Left colon (tissue), 2 donors: Measurements from ENCODE around the gene BEGAIN. TPM values are rescaled to one million over a fixed set of nuclear protein-coding genes. Genes with fewer than 3 reads are reported as not detected.

ENCODE experiments used
- ATAC-seq: fragments of 200-7000 bp; cut with Tn5 transposase; one replicate; pipeline ENCODE4 v1.9.1; 2020; ENCODE audit warnings: mild to moderate bottlenecking, moderate library complexity
- DNase-seq, 2 donors: peaks; one replicate each; pipeline ENCODE4 v3.0.0-alpha.2; 2020
- intact Hi-C, 2 donors: fragments of 100-400 bp; cut with DNase I in 1 of 2; cut with micrococcal nuclease in 1 of 2; formaldehyde crosslinking; loops; one replicate each; pipeline versions ENCODE4 v1.11.2 to v1.14.0; 2022; cut with DNase I, micrococcal nuclease
- total RNA-seq, 2 donors: library from RNA; stranded (reverse); fragmentation: NEBNext Ultra II Directional; extraction: Animal tissue kit (Norgen Biotek cat#: 25700); gene quantifications; one replicate each; pipeline ENCODE4 v1.2.1, GENCODE V29; 2021
- donor health status: DM: no; HTN: no; CAD: no.
- donor health status: DM: yes; HTN: yes; CAD: no.

The BEGAIN gene
- total RNA-seq, 2 donors from 2014 or later = 1.4 to 2.0 TPM

DNA sequence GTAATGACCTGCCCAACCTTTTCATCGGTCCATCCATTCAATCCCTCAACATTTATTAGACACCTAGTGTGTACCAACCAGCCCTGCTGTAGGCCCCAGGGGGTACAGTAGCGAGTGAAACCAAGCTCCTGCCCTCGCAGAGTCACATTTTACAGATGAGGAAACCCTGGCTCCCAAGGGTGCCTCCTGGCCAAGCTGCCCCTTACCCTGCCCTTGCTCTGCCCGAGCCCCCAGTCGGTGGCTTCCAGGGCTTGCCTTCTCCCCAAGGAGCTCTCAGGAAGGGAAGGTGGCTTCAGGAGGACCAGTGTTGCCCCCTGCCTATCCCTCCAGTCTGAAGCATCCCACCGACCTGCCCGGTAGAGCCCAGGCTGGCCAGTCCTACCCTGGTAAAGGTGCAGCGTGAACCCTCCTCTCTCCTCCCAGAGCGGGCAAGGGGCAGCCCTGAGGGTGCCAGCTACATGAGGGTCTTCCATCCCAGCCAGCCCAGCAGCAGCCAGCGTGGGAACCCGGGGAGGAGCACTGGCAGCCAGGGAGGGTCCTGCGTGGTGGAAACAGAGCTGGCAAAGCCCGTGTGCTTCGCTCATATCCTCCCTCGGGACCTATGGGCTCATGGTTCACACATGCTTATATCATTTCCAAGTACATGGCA, 670 bp upstream of the BEGAIN start:
- intact Hi-C loops = no loop called here
- DNase-seq (peak; percentile 3 to 16), ATAC-seq (no peak)

DNA sequence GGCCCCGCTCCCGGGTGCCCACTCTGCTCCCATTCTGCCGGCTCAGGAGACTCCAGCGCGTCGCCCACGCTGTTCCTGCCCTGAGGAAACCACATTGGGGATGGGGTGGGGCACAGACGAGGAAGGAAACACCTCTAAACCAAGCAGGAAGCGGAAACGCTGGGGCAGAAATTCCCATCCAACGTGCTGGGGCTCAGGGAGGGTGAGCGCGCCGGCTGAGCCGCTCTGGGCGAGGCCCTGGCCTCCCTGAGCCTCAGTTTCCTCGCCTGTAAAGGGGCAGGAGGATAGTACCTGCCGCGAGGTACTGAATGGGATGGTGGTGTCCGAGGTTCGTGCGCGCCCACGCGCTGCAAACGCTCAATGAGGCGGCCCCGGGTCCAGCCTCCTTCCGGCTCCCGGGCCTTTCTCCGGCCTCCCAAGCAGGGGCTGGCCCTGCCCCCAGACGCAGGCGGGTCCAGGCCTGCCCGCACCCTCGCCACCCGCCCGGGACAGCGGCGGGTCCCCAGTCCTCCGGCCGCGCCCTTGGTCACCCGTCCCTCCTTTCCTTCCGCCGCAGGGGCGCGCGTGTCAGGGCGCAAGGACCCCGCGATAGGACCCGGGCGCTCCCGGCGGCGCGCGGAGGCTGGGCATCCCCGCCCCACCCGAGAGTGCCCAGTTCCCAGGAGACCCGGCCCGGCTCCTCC, 673 bp downstream of the BEGAIN start:
- intact Hi-C loops = no loop called here
- ATAC-seq (peak; percentile 81), DNase-seq (peak; percentile 47 to 49)

DNA sequence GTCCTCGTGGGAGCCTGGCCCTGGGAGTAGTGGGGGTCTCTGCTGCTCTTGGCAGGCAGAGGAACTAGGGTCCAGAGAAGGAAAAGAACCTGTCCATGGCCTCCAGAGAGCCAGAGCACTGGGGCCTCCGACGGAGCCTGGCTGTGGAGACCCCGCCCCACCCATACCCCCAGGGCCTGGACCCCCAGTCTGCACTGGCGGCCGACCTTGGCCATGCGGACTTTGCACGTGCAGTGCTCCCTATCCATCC, 1.1 kb downstream of the BEGAIN start:
- DNase-seq (peak in 1 of 2 donors; percentile 24), ATAC-seq (no peak)
- intact Hi-C loops = no loop called here

GRCh38 chr14:100585448-100586152, 1.6 kb downstream of the BEGAIN start:
- intact Hi-C loops = no loop called here
- DNase-seq (peak; percentile 2 to 12), ATAC-seq (no peak)

DNA sequence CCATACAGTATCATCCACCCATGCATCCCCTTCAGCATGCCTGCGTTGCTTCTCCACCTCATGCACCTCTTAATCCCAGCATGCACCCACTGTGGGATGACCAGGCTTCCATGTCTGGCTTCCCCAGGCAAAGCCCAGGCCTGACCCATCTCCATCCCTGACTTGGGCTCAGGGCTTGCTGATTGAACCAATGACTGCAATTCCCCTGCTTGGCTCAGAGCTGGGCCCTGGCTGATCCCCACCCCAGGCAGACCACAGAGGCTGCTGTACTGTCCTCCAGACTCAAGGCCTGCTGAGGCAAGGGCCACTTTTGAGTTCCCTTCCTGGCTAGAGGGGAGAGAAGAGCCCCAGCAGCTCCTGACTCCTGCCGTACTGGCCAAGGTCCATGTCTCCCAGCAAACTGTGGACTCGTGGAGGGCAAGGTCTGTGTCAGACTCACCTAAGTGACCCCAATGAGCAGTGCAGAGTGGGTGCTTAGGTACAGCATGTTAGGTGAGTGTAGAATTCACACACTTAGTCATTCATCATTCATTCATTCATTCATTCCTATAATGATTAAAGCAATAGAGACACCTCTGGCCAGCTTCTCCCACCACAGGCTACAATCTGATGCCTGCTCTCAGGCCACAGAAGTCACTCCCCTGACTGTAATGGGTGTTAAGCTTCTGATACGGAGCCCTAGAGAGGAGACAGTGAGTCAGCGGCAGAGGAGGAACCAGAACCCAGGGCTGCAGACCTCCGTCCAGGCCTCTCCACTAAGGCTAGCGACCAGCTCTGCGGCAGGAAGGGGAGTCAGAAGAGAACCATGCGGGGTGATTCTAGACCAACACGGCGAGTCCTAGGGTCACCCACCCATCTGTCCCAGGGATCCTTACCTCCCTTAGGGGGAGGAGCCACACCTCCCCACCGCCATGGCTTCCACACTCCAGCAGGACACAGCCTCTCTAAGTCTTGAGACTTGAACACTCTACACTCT, 2.9 kb downstream of the BEGAIN start:
- ATAC-seq (no peak), DNase-seq (peak in 1 of 2 donors; percentile 20)
- intact Hi-C loops = no loop called here

GRCh38 chr14:100583245-100583644, 4.0 kb downstream of the BEGAIN start:
- no peak for ATAC-seq
- intact Hi-C loops = no loop called here
- DNase-seq = no peak

DNA sequence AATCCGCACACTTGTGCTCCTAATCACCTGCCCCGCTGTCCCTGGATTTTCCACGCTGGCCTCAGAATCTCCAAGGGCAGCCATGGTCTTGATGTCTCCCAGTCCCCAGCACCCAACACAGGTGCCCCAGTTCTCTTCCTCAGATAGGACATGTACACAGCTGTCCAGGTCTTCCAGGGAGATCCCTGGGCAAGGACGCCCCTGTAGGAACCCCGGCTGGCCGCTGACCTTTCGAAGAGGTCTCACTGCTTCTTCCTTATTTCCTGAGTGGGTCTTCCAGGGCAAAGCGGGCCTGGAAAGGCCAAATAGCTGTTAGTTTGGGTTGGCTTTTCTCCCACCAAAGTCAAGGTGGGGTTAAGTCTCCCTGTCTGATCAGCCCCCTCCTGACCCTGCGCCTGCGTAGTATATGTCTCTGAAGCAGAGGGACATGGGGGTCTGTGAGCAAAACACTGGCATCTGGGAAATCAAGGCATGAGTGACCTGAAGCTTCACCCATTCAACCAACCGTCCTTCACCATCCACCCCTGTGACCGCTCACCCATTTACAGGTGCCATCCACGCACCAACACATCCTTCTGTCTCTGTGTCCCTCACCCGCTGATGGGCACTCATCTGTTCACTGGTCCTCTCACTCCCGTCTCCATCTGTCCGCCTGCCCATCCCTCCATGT, 4.6 kb downstream of the BEGAIN start:
- intact Hi-C loops = no loop called here
- no peak for ATAC-seq
- DNase-seq = peak; percentile 1 to 6

- ATAC-seq (no peak), DNase-seq (peak; percentile 1 to 12)
- intact Hi-C loops = no loop called here
Measured at GRCh38 chr14:100581228-100582145, 5.7 kb downstream of the BEGAIN start.

- ATAC-seq (no peak), DNase-seq (peak in 1 of 2 donors; percentile 7)
- intact Hi-C loops = no loop called here
Measured at GRCh38 chr14:100580316-100581227, 6.6 kb downstream of the BEGAIN start.

DNA sequence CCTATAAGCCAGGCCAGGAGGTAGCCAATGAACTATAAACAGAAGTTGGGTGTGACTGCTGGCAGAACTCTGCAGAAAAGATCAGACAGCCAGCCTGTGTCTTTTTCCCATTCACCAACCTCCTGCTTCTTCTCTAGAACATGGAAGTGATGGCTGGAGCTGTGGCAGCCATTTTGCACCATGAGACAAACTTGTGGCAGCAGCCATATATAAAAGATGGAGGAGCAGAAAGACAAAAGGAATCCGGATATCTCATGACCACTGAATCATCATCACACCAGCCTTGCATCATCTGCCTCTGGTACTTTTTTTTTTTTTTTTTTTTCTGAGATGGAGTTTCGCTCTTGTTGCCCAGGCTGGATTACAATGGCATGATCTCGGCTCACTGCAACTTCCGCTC, 8.7 kb downstream of the BEGAIN start:
- DNase-seq (peak in 1 of 2 donors; percentile 5), ATAC-seq (no peak)
- intact Hi-C loops = no loop called here

GRCh38 chr14:100577986-100578431, 9.2 kb downstream of the BEGAIN start:
- peak; percentile 1 to 18 for DNase-seq
- no peak for ATAC-seq
- intact Hi-C loops = no loop called here

DNA sequence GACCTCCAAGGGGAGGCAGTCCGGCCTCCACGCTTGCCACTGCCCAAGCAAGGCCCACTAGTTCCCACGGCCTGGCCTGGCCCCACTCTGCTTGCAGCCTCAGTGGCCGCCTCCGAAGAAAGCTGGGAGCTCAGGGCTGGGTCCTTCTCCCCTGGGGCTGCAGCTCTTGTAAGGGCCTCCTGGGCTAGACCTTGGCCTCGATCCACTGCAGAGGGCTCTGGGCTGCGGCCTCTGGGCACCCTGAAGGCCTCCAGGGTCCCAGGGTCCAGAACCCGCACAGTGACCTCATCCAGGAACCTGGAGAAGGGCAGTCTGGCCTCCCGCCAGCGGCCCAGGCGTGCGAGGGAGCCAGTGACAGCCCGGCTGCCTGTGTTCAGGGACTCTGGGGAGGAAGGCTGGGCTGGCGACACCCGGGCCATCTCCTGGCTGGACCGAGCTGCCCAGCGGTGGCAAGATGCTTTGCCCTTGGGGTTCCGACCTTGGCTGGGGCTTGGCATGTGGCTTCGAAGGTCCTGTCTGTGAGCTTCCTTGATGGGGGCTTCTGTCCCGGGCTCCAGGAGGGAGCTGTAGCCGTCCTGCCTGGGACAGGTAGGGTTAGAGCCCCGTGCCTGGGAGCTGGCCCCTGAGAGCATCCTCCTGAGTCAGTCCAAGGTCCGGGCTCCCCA, 9.8 kb downstream of the BEGAIN start:
- peak; percentile 3 to 21 for DNase-seq
- no peak for ATAC-seq
- intact Hi-C loops = no loop called here

GRCh38 chr14:100576091-100577085, 10.8 kb downstream of the BEGAIN start:
- intact Hi-C loops = no loop called here
- ATAC-seq = no peak
- peak; percentile 0 to 22 for DNase-seq

DNA sequence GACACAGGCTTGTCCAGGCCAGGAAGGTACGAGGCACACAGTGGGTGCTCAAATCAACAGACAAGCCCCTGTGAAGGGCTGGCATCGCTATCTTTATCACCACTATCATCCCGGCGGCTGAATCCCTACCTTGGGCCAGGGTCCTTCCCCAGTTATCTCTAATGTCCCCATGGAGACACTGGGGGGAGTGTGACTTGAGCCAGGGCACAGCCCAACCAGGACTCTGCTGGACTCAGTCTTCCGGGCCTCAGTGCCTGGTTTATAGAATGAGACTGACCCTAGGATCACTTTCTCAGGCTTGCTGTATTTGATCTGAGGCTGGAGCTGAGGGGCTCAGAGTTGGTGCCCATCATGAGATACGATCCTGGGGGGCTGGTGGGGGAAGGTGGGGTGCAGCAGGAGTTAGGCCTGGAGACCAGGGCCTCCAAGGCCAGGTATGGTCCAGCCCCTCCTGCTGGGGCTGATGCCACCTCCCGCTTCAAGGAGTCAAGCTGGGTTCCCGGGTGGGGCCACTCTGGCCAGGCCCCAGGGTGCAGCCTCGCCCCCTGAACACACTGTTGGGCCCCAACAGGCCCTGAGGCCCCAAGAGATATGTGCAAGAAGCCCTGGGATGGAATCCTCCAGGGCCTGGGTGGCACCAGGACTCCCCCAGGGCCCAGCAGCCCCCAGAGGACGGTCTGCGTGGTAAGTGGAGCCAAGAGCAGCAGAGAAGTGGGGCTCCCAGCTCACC, 11.8 kb downstream of the BEGAIN start:
- intact Hi-C loops = no loop called here
- no peak for DNase-seq
- ATAC-seq = no peak
